HTR-8/SVneo (cell line): ENCODE measurements around the gene THRAP3.
"Not testable (repeated sequence)": the region's sequence is repeated elsewhere in the genome, so short reads cannot be mapped to it uniquely, and the experiment has no call there.

Experiments
- DNase-seq: peaks from one replicate; pipeline ENCODE4 v3.0.0; 2011; ENCODE audit warnings: low spot score, mixed read lengths; ENCODE audit not compliant: insufficient read length
- FAIRE-seq: peaks from 2 replicates; lab custom pipeline; 2011; peaks lifted over from hg19 to GRCh38; lab: Jason Lieb, UNC

THRAP3 gene

GRCh38 chr1:36236302-36236701, 12.1 kb downstream of the THRAP3 start:
- DNase-seq (no peak), FAIRE-seq (no peak)

GRCh38 chr1:36238433-36238832, 14.2 kb downstream of the THRAP3 start:
- FAIRE-seq, result no peak
- DNase-seq, result no peak

GRCh38 chr1:36239941-36240637, 15.8 kb downstream of the THRAP3 start:
- DNase-seq (no peak), FAIRE-seq (no peak)

DNA sequence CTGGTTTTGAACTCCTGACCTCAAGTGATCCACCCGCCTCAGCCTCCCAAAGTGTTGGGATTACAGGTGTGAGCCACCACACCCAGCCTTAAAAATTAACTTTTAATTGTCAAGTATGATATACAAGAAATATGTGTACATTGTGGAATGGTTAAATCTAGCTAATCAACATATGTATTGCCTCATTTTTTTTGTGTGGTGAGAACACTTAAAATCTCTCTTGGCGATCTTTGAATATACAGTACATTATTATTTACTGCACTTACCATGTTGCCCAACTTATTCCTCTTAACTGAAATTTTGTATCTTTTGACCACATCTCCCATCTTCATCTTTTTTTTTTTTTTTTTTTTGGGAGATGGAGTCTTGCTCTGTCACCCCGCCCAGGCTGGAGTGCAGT, 23.3 kb downstream of the THRAP3 start:
- FAIRE-seq, result no peak
- no peak for DNase-seq

DNA sequence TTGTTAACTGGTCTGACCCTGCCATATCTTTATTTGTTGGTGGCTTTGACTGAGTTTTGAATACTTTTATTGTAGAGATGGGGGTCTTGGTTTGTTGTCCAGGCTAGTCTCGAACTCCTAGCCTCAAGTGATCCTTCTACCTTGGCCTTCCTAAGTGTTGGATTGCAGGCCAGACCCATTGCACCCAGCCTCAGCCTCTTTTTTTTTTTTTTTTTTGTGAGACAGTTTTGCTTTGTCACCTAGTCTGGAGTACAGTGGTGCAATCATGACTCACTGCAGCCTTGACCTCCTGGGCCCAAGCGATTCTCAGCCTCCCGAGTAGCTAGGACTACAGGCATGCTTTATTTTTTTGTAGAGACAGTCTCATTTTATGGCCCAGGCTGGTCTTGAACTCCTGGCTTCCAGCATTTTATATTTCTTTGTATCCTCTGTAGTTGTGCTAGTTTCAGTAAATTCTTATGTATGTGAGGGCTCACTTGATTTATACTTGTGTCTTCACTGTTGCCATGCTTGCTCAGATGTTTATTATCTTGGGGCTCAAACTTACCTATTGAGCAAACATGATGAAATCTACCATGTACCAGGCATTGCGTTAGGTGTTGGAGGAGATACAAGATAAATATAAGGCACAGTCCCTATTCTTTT, 24.1 kb downstream of the THRAP3 start:
- DNase-seq (no peak), FAIRE-seq (no peak)

DNA sequence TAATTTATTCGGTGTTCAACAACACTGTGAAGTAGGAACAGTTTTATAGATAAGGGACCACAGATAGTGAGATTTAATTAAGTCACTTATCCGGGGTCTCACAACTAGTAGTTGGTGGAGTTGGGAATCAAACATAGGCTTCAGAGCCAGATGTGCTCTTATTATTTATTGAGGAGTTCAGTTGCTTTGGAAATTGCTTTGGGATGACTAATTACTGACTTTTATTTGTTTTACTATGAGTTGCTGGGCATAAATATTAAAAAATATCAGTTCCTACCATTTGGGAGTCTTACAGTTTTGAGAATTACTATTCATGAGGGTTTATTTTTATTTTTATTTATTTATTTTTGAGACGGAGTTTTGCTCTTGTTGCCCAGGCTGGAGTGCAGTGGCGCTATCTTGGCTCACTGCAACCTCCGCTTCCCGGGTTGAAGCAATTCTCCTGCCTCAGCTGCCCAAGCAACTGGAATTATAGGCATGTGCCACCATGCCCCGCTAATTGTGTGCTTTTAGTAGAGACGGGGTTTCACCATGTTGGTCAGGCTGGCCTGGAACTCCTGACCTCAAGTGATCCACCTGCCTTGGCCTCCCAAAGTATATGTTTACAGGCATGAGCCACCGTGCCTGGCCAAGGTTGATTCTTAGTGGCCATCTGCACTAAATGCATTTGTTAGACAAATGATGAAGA, 27.7 kb downstream of the THRAP3 start:
- no peak for DNase-seq
- no peak for FAIRE-seq

DNA sequence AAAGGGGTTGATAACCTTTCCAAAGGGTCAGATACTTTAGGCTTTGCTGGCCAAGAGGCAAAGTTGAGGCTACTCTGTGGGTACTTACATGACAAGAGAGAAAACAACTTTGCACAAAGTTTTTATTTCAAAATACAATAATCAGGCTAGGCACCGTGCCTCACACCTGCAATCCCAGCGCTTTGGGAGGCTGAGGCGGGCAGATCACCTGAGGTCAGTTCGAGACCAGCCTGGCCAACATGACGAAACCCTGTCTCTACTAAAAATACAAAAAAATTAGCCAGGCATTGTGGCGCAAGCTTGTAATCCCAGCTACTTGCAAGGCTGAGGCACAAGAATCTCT, 28.2 kb downstream of the THRAP3 start:
- not testable (repeated sequence) for FAIRE-seq, DNase-seq

GRCh38 chr1:36253161-36253862, 29.1 kb downstream of the THRAP3 start:
- DNase-seq (no peak), FAIRE-seq (no peak)

DNA sequence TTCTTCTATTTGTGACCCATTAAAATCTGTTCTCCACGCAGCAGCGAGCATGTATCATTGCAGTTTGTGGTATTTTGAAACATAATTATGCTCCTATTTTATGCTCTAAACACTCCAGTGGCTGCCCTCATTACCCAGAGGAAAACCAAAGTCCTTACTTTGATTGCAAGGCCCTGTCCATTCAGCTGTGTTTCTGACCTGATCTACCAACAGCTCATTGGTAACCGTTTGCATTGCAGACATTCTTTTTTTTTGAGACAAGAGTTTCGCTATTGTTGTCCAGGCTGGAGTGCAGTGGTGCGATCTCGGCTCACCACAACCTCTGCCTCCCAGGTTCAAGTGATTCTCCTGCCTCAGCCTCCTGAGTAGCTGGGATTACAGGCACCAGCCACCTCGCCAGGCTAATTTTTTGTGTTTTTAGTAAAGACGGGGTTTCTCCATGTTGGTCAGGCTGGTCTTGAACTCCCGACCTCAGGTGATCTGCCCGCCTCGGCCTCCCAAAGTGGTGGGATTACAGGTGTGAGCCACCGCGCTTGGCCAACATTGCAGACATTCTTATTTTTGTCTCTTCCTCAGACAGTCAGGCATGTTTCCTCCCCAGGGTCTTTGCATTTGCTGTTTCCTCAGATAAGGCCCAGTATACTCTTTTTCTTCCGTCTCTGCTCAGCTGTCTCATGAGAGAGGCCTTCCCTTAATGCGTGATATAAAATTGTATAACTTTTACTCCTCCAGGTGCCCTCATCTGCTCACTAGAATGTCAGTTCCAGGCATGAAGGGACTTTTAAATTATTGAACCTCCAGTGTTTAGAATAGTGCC, 32.5 kb downstream of the THRAP3 start:
- DNase-seq (no peak), FAIRE-seq (no peak)

GRCh38 chr1:36257375-36257767, 33.1 kb downstream of the THRAP3 start:
- FAIRE-seq (no peak), DNase-seq (no peak)

GRCh38 chr1:36258960-36259344, 34.7 kb downstream of the THRAP3 start:
- DNase-seq (no peak), FAIRE-seq (no peak)

GRCh38 chr1:36268981-36269380, 44.7 kb downstream of the THRAP3 start:
- DNase-seq, result no peak
- no peak for FAIRE-seq

DNA sequence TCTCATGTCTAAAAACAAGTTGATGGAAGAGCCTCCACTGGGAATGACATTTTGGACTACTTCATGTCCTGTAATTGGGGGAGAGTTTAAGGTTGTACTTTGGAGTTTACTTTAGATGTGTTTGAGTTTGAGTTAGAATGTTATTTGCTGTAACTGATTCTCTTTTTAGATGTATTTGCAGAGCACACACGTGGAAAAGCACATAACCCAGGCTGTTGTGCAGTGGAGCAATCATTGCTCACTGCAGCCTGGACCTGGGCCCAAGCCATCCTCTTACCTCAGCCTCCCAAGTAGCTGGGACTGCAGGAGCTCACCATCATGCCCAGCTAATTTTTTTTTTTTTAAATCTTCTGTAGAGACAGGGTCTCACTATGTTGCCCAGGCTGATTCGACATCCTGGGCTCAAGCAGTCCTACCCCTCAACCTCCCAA, 45.2 kb downstream of the THRAP3 start:
- DNase-seq (no peak), FAIRE-seq (no peak)

GRCh38 chr1:36273024-36273423, 48.8 kb downstream of the THRAP3 start:
- DNase-seq, result no peak
- no peak for FAIRE-seq

DNA sequence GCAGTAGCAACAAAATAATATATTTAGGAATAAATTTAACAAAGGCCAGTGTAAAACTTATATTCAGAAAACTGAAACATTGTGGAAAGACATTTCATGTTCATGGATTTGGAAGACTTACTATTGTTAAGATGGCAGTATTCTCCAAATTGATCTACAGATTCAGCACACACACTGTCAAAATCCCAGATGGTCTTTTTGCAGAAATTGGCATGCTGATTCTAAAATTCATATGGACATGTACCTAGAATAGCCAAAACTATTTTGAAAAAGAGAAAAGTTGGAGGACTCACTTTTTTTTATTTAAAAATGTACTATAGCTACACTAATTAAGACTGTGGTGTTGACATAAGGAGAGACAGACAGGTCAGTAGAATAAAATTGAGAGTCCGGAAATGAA, 50.0 kb downstream of the THRAP3 start:
- DNase-seq, result no peak
- no peak for FAIRE-seq

DNA sequence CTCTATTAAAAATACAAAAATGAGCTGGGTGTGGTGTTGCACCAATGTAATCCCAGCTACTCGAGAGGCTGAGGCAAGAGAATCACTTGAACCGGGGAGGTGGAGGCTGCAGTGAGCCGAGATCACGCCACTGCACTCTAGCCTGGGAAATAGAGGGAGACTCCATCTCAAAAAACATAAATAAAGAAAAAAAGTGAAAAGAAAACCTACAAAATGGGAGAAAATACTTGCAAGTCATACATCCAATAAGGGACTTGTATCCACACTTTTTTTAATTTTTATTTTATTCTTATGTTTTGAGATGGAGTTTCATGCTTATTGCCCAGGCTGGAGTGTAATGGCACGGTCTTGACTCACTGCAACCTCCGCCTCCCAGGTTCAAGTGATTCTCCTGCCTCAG, 52.4 kb downstream of the THRAP3 start:
- DNase-seq (no peak), FAIRE-seq (no peak)

- FAIRE-seq, result no peak
- no peak for DNase-seq
Observed at GRCh38 chr1:36279110-36279788, 55.0 kb downstream of the THRAP3 start.

DNA sequence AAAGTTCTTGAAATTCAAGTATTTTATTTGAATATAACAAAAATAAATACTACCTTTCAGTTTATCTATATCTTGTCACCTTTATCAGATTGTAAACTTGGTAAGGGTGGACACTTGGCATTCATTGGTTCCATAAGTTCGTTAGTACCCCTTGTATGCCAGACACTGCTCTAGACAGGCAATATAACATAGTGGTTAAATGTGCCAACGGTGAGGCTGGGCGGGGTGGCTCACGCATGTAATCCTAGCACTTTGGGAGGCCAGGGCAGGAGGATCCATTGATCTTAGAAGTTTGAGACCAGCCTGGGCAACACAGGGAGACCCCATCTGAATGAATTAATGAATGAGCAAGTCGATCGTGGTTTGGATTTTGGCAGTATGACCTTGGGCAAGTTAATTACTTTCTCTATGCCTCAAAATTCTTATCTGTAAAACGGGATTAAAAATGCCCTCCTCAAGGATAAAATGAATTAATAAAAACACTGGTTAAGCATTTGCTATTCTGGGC, 55.6 kb downstream of the THRAP3 start:
- FAIRE-seq (no peak), DNase-seq (no peak)

- FAIRE-seq (no peak), DNase-seq (no peak)
Observed at GRCh38 chr1:36284061-36284460, 59.8 kb downstream of the THRAP3 start.
